ENCODE results near the gene TMEM132D. TPM values are rescaled to one million over a fixed set of nuclear protein-coding genes. Genes with fewer than 3 reads are reported as not detected.

The TMEM132D gene
- total and polyA plus RNA-seq, 2 of the 4 experiments (the other 2 are of a cell fraction), result not detected

GRCh38 chr12:129873833-129874208 lies 30.0 kb downstream of the TMEM132D start:
- Histone ChIP-seq H3K56ac (ENCODE audit: extremely low read depth, insufficient read depth, low read length) (no peak overlapping the region), H3K79me1 (ENCODE audit: low read depth in 1 of 2, low read length in 2 of 2) (no peaks in the 10 kb centered on the region), H4K20me1 (ENCODE audit: insufficient read depth, low read length) (no peaks in the 10 kb centered on the region), H2BK120ac (ENCODE audit: low read depth, low read length) (no peak overlapping the region), H3K18ac (ENCODE audit: low read depth, low read length) (no peak overlapping the region), H3K9me1 (ENCODE audit: insufficient read depth, low read length) (no peaks in the 10 kb centered on the region), H4K5ac (ENCODE audit: low read depth, low read length) (no peak overlapping the region), H3K4me3 (ENCODE audit: insufficient read depth, low read depth, low read length) (no peak overlapping the region), H2AK9ac (replicated peaks; ENCODE audit: low read depth, low read length, poor library complexity) (no peak overlapping the region), H4K8ac (ENCODE audit: low read depth in 2 of 2, low read length in 2 of 2) (no peak overlapping the region), H3K4ac (ENCODE audit: low read depth, low read length) (no peak overlapping the region), H3K36me3 (ENCODE audit: control insufficient read depth, insufficient read depth, low read length) (no peaks in the 10 kb centered on the region), H2BK15ac (ENCODE audit: low read depth, low read length) (no peak overlapping the region), H3K9me3 (ENCODE audit: control insufficient read depth, insufficient read depth, low read length) (peaks cover 21% of the 10 kb centered on the region), H3K23ac (ENCODE audit: low read depth, low read length) (no peak overlapping the region), H3K9ac (ENCODE audit: low read depth, low read length) (no peak overlapping the region), H4K91ac (ENCODE audit: insufficient read depth, low read depth, low read length) (no peak overlapping the region), H3K27me3 (ENCODE audit: control insufficient read depth, insufficient read depth, low read length) (no peaks in the 10 kb centered on the region), H3K27ac (ENCODE audit: insufficient read depth, low read length) (no peak overlapping the region), H2AK5ac (ENCODE audit: low read depth, low read length) (no peak overlapping the region), H3K4me2 (ENCODE audit: low read depth, low read length) (no peak overlapping the region), H2AFZ (replicated peaks; ENCODE audit: low read length, poor library complexity) (no peak overlapping the region), H3K4me1 (ENCODE audit: control insufficient read depth, insufficient read depth, low read length) (no peaks in the 10 kb centered on the region), H3K14ac (replicated peaks; ENCODE audit: low read depth, low read length) (no peak overlapping the region), H2BK5ac (ENCODE audit: low read depth, low read length, poor library complexity, severe bottlenecking) (no peak overlapping the region), H2BK20ac (ENCODE audit: low read depth, low read length) (no peak overlapping the region)
- in situ Hi-C loops (cut with MboI; ENCODE audit: low sequenced_read_pairs), result no loop called here
- dilution Hi-C loops (cut with HindIII; ENCODE audit: low sequenced_read_pairs, unreplicated experiment), result no loop called here
- TF ChIP-seq MAZ (IDR thresholded peaks at IDR 0.05; ENCODE audit: borderline replicate concordance, low read depth, low read length), result no peak
- TF ChIP-seq MAFK (IDR thresholded peaks at IDR 0.05; ENCODE audit: low read depth, low read length), result no peak
- no peak for TF ChIP-seq CTCF (conservative IDR thresholded peaks at IDR 0.05; ENCODE audit: low read depth, low read length)
- no peak for TF ChIP-seq NFE2L2 (IDR thresholded peaks at IDR 0.05; ENCODE audit: low read depth, low read length)
- no peak for TF ChIP-seq MXI1 (IDR thresholded peaks at IDR 0.05; ENCODE audit: borderline replicate concordance, low read depth, low read length)
- no peak for TF ChIP-seq ELK1 (IDR thresholded peaks at IDR 0.05; ENCODE audit: borderline replicate concordance, low read depth, low read length)
- no peak for TF ChIP-seq FOS (IDR thresholded peaks at IDR 0.05; ENCODE audit: low read depth, low read length)
- no peak for TF ChIP-seq RFX5 (IDR thresholded peaks at IDR 0.05; ENCODE audit: low read depth, low read length)
- TF ChIP-seq POLR2A (IDR thresholded peaks at IDR 0.05; ENCODE audit: low read depth, low read length), result no peak
- no peak for TF ChIP-seq RCOR1 (IDR thresholded peaks at IDR 0.05; ENCODE audit: insufficient replicate concordance, low read length)
- no peak for TF ChIP-seq SMC3 (IDR thresholded peaks at IDR 0.05; ENCODE audit: low read depth, low read length)
- TF ChIP-seq CHD1 (IDR thresholded peaks at IDR 0.05; ENCODE audit: low read depth, low read length), result no peak
- no peak for TF ChIP-seq USF2 (IDR thresholded peaks at IDR 0.05; ENCODE audit: low read depth, low read length)
- TF ChIP-seq CEBPB (IDR thresholded peaks at IDR 0.05; ENCODE audit: low read depth, low read length), result no peak
- no peak for TF ChIP-seq BHLHE40 (IDR thresholded peaks at IDR 0.05; ENCODE audit: low read depth, low read length)
- TF ChIP-seq RAD21 (IDR thresholded peaks at IDR 0.05; ENCODE audit: low read length), result no peak
- BruUV-seq (replicated peaks), result no TSS peak
- no peak for DNase-seq
- WGBS, 2 experiments (ENCODE audit: extremely low coverage in 2 of 2, insufficient read length in 1 of 2), result no CpG with 5 or more reads among the region's 6 CpGs
- intact Hi-C loops (cut with micrococcal nuclease), result no loop called here
- ATAC-seq (ENCODE audit: low read depth), result no peak
- ChIA-PET POLR2A (ENCODE audit: unreplicated experiment) (no interaction called here), CTCF (no interaction called here)
